Endothelial cell of umbilical vein (primary cell): ENCODE measurements around the gene ITPKB. TPM values are rescaled to one million over a fixed set of nuclear protein-coding genes. Genes with fewer than 3 reads are reported as not detected.

Experiments used
- BruUV-seq: library from RNA; stranded (reverse); fragments of 400-500 nt; replicated peaks from 2 replicates; lab custom pipeline; 2021; lab: Mats Ljungman, UMichigan
- CTCF ChIA-PET: fragments of 300-600, 350-600 bp; sonication (Branson Sonifier 250); formaldehyde crosslinking; loops from one replicate; lab custom pipeline; 2021; ENCODE audit warnings: antibody characterized with exemption, inconsistent platforms; lab: Charles Lee
- POLR2A ChIA-PET: fragments of 300-600, 350-600 bp; sonication (Branson Sonifier 250); formaldehyde crosslinking; loops from one replicate; lab custom pipeline; 2021; ENCODE audit warnings: antibody characterized with exemption, inconsistent platforms; lab: Charles Lee
- DNase-seq: peaks from one replicate; pipeline ENCODE4 v3.0.0-alpha.2; 2011; ENCODE audit warnings: low read depth, low spot score
- FAIRE-seq: peaks from 2 replicates; lab custom pipeline; 2011; peaks lifted over from hg19 to GRCh38; lab: Jason Lieb, UNC
- H2AFZ ChIP-seq: 2 replicates; pipeline ENCODE4 v1.6.0; 2012; ENCODE audit warnings: low read depth, low read length, control low read depth, inconsistent platforms
- H3K27ac ChIP-seq: 2 replicates; pipeline ENCODE4 v1.5.1; 2011; ENCODE audit warnings: low read depth, mild to moderate bottlenecking, control low read depth, low read length, moderate library complexity; ENCODE audit not compliant: insufficient read depth
- H3K27me3 ChIP-seq, 2 experiments: 2 replicates each; pipeline versions ENCODE4 v1.6.0 to v1.6.1; 2011; ENCODE audit warnings: low read length in 2 of 2, mixed read lengths in 1 of 2; ENCODE audit not compliant: control insufficient read depth in 2 of 2, insufficient read depth in 2 of 2
- H3K36me3 ChIP-seq, 2 experiments: 2 replicates in 1 of 2; 3 replicates in 1 of 2; pipeline ENCODE4 v1.5.1; 2011; ENCODE audit warnings: low read length in 2 of 2, mild to moderate bottlenecking in 1 of 2, moderate library complexity in 1 of 2; ENCODE audit not compliant: control insufficient read depth in 2 of 2, insufficient read depth in 2 of 2; ENCODE audit errors: extremely low read depth in 1 of 2
- H3K4me1 ChIP-seq: 3 replicates; pipeline ENCODE4 v1.5.1; 2011; ENCODE audit warnings: mild to moderate bottlenecking, low read length; ENCODE audit not compliant: control insufficient read depth, insufficient read depth; ENCODE audit errors: extremely low read depth
- H3K4me2 ChIP-seq: 2 replicates; pipeline ENCODE4 v1.6.1; 2011; ENCODE audit warnings: low read length, control low read depth, mixed read lengths; ENCODE audit not compliant: insufficient read depth
- H3K4me3 ChIP-seq, 3 experiments: fragments of 200-600 bp in 1 of 3; sonication (generic), shearing (Covaris generic) in 1 of 3; replicated peaks in 1 of 3; 2 replicates each; pipeline ENCODE4 v1.5.1; 2011 to 2016; ENCODE audit warnings: control low read depth in 3 of 3, low read length in 3 of 3, mild to moderate bottlenecking in 2 of 3, inconsistent platforms in 1 of 3, low read depth in 1 of 3, moderate library complexity in 1 of 3; ENCODE audit not compliant: insufficient read depth in 1 of 3
- H3K79me2 ChIP-seq: 2 replicates; pipeline ENCODE4 v1.6.0; 2012; ENCODE audit warnings: low read length, inconsistent platforms; ENCODE audit not compliant: control insufficient read depth, insufficient read depth
- H3K9ac ChIP-seq: replicated peaks from 2 replicates; pipeline ENCODE3; 2011; ENCODE audit warnings: low read length, control low read depth; ENCODE audit not compliant: insufficient read depth; ENCODE audit errors: extremely low read depth
- H3K9me1 ChIP-seq: replicated peaks from 3 replicates; pipeline ENCODE4 v1.6.0; 2011; ENCODE audit warnings: mild to moderate bottlenecking, low read length; ENCODE audit not compliant: control insufficient read depth, insufficient read depth; ENCODE audit errors: extremely low read depth
- H3K9me3 ChIP-seq: replicated peaks from 2 replicates; pipeline ENCODE4 v1.5.1; 2012; ENCODE audit warnings: low read length, inconsistent platforms; ENCODE audit not compliant: control insufficient read depth, insufficient read depth
- H4K20me1 ChIP-seq: replicated peaks from 2 replicates; pipeline ENCODE3; 2011; ENCODE audit warnings: mild to moderate bottlenecking, low read length; ENCODE audit not compliant: control insufficient read depth, insufficient read depth; ENCODE audit errors: extremely low read depth
- EZH2 ChIP-seq: IDR thresholded peaks from 2 replicates; pipeline ENCODE4 v1.6.1; 2012; ENCODE audit warnings: borderline replicate concordance, low read depth, mild to moderate bottlenecking, moderate library complexity, low read length, inconsistent platforms; ENCODE audit not compliant: severe bottlenecking
- FOS ChIP-seq: IDR thresholded peaks from 2 replicates; pipeline ENCODE4 v1.6.1; 2011; ENCODE audit warnings: mild to moderate bottlenecking, low read length, moderate library complexity, borderline replicate concordance; ENCODE audit not compliant: insufficient read depth
- GATA2 ChIP-seq: IDR thresholded peaks from 2 replicates; pipeline ENCODE4 v1.7.0; 2011; ENCODE audit warnings: low read depth, mild to moderate bottlenecking, moderate library complexity, mixed read lengths, low read length; ENCODE audit not compliant: insufficient read length, insufficient read depth
- JUN ChIP-seq: IDR thresholded peaks from 2 replicates; pipeline ENCODE4 v1.6.1; 2011; ENCODE audit warnings: borderline replicate concordance, low read depth; ENCODE audit not compliant: insufficient read length, insufficient read depth
- MYC ChIP-seq: IDR thresholded peaks from one replicate; pipeline ENCODE4 v1.6.1; 2011; ENCODE audit warnings: mild to moderate bottlenecking, low read depth, low read length
- POLR2A ChIP-seq: IDR thresholded peaks from 2 replicates; pipeline ENCODE4 v1.6.1; 2012; ENCODE audit warnings: low read depth, mild to moderate bottlenecking, control low read depth, low read length
- POLR2AphosphoS5 ChIP-seq: IDR thresholded peaks from 2 replicates; pipeline ENCODE4 v1.6.1; 2012; ENCODE audit warnings: low read depth, mild to moderate bottlenecking, control low read depth, low read length, moderate library complexity; ENCODE audit not compliant: insufficient read depth
- dilution Hi-C: fragments of 300-500 bp; cut with MboI; formaldehyde crosslinking; loops from one replicate; pipeline ENCODE4 v1.15.0; 2019; ENCODE audit warnings: low sequenced_read_pairs; ENCODE audit not compliant: extremely low pct_ligation_motif_present
- intact Hi-C: fragments of 100-400 bp; cut with micrococcal nuclease; formaldehyde crosslinking; loops from one replicate; pipeline ENCODE4 v1.10.0; 2022
- polyA plus RNA-seq, 4 experiments: library from polyadenylated mRNA; depleted of rRNA in 3 of 4; stranded (reverse) in 3 of 4; unstranded in 1 of 4; fragments of >200 nt; gene quantifications; 2 replicates each; pipeline versions ENCODE4 v1.2.1 to v1.2.3, GENCODE V29; 2011 to 2012; ENCODE audit warnings: missing spikeins in 1 of 4
- total RNA-seq: library from RNA; stranded (reverse); gene quantifications from 2 replicates; pipeline ENCODE4 v1.2.3, GENCODE V29; 2021
- TF ChIP-seq, protein P1 (sequence below): IDR thresholded peaks from 2 replicates; pipeline ENCODE4 v1.6.1; 2011; ENCODE audit not compliant: insufficient read depth, insufficient read length
- TF ChIP-seq, protein P2 (sequence below), 2 donors: IDR thresholded peaks; 1 replicate in 1 of 2; 2 replicates in 1 of 2; pipeline ENCODE4 v1.5.1; 2011; ENCODE audit warnings: low read length in 2 of 2, mild to moderate bottlenecking in 2 of 2, moderate library complexity in 2 of 2, control low read depth in 1 of 2, inconsistent platforms in 1 of 2, low read depth in 1 of 2; ENCODE audit not compliant: insufficient read depth in 1 of 2; ENCODE audit errors: extremely low read depth in 1 of 2

The ITPKB gene
- total and polyA plus RNA-seq, 2 donors (not counting 3 experiments of a cell fraction or from before 2014, with no cell fraction given), result 7.7 to 34.8 TPM

DNA sequence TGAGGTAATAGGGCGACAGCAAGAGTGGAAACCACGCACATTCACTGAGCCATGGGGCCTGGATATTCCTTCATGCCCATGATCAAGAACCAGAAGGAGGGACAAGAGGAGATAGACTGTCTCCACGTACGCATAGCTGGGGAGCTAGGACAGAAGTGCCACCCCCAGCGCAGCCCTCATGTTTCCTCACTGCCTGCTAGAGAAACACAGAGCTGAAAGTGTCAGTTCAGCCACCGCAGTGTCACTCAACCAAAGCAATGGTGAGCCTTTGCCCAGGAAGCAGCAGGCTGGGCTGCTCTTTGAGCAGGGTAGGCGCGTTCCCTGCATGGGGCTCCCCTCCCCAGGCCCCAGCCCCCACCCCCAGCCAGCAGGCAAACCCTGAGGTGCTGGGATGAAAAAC, 122.0 kb downstream of the ITPKB start:
- no peaks in the 10 kb centered on the region for H3K4me1 ChIP-seq
- DNase-seq, result no peak
- peaks cover 0 to 5% of the 10 kb centered on the region in 2 experiments for H3K27me3 ChIP-seq
- no peaks in the 10 kb centered on the region for H3K36me3 ChIP-seq
- H3K4me3 ChIP-seq, result no peak overlapping the region
- no peak for FAIRE-seq
- TF ChIP-seq, protein P1, sequence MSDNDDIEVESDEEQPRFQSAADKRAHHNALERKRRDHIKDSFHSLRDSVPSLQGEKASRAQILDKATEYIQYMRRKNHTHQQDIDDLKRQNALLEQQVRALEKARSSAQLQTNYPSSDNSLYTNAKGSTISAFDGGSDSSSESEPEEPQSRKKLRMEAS, result no peak
- TF ChIP-seq FOS, result no peak
- no peak for TF ChIP-seq POLR2A
- TF ChIP-seq JUN, result no peak
- no peak for TF ChIP-seq GATA2
- TF ChIP-seq, protein P2, sequence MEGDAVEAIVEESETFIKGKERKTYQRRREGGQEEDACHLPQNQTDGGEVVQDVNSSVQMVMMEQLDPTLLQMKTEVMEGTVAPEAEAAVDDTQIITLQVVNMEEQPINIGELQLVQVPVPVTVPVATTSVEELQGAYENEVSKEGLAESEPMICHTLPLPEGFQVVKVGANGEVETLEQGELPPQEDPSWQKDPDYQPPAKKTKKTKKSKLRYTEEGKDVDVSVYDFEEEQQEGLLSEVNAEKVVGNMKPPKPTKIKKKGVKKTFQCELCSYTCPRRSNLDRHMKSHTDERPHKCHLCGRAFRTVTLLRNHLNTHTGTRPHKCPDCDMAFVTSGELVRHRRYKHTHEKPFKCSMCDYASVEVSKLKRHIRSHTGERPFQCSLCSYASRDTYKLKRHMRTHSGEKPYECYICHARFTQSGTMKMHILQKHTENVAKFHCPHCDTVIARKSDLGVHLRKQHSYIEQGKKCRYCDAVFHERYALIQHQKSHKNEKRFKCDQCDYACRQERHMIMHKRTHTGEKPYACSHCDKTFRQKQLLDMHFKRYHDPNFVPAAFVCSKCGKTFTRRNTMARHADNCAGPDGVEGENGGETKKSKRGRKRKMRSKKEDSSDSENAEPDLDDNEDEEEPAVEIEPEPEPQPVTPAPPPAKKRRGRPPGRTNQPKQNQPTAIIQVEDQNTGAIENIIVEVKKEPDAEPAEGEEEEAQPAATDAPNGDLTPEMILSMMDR (IDR thresholded peaks at IDR 0.05; ENCODE audit: extremely low read depth in 1 of 2, insufficient read depth in 1 of 2, low read depth in 1 of 2, low read length in 2 of 2), result no peak
- TF ChIP-seq EZH2, result no peak
- TF ChIP-seq MYC, result no peak
- no peak for TF ChIP-seq POLR2AphosphoS5
- dilution Hi-C loops, result no loop called here
- ChIA-PET CTCF (interaction anchor here (0.5 to 1.9 kb wide), 3 partner anchors 8 to 495 kb away, joined by 3 to 5 read pairs (median 3); no protein-coding TSS in a partner anchor), POLR2A (no interaction called here)
- H3K27ac ChIP-seq, result no peak overlapping the region
- intact Hi-C loops, result no loop called here
- no peaks in the 10 kb centered on the region for H4K20me1 ChIP-seq
- H3K4me2 ChIP-seq, result no peak overlapping the region
- no TSS peak for BruUV-seq
- no peaks in the 10 kb centered on the region for H3K9me1 ChIP-seq
- H3K9me3 ChIP-seq, result no peaks in the 10 kb centered on the region
- no peaks in the 10 kb centered on the region for H3K79me2 ChIP-seq
- H3K9ac ChIP-seq, result no peak overlapping the region
- H2AFZ ChIP-seq, result no peak overlapping the region
